Hindlimb muscle (tissue), 1 donor: Measurements from ENCODE around the gene MYO3B. TPM values are rescaled to one million over a fixed set of nuclear protein-coding genes. Genes with fewer than 3 reads are reported as not detected.

ENCODE experiments used
- DNase-seq: peaks from one replicate; pipeline ENCODE4 v3.0.0-alpha.2; 2013
- polyA plus RNA-seq: library from polyadenylated mRNA; unstranded; fragments of 120-200 nt; gene quantifications from one replicate; pipeline ENCODE4 v1.2.1, GENCODE V29; 2013; ENCODE audit not compliant: insufficient read length

Gene MYO3B
- polyA plus RNA-seq, 1 donor: 0.06 TPM

DNA sequence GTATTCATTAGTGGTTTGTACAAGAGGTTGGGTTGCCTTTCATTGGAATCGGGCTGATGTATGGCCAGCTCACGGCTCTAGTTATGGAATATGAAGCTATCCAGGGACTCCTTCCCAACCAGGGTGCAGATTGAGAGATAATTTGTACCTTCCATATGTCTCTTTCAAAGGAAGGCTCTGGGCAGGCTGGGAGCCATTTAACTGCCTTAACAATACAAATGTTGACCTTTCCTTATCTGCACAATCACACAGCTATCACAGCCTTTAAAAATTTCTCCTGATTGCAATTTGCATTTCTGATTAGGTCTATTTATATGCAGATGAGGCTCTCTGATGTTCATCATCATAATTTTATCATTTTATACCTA lies 58.7 kb downstream of the MYO3B start:
- DNase-seq: no peak

DNA sequence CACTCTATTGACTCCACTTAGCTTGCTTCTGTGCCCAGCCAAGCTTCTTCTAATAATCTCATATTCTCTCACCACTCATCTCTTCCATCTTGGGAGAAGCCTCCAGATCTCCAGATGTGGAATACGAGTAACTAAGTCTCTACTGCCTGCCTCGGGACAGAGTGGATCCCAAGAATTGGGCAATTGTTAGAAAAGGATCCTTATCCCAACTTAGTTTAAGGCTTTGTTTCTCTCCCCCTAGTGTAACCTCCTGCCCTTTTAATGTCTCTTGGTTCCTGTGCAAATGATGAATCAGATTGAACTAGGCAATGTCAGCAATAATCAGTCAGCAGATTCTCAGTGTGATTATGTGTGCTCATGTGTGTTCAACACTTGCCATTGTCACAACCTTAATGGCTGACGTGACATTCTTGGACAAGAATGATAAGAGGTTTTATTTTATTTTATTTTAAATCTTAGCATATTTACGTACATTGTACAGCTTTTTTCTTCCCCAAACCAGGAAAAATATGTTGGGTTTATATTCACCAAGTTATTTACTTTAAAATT lies 59.7 kb downstream of the MYO3B start:
- DNase-seq: no peak

DNA sequence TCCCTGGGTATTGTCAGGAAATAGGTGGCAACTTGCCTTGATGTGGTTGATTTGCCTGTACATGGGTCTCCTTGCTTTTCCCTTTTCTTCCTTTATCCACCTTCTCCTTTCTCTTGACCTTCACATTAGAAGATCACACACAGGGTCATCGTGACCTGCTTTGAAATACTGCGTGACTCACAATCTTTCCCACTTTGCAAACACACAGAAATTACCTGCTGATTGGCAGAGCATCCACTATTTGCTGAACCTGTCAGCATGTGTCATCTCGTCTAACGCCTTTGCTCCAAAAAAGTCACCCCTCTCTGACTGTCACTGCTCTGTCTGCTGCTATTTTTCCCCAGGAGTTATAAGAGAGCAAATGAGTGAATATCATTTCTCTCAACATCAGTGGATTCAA lies 60.8 kb downstream of the MYO3B start:
- DNase-seq: no peak

DNA sequence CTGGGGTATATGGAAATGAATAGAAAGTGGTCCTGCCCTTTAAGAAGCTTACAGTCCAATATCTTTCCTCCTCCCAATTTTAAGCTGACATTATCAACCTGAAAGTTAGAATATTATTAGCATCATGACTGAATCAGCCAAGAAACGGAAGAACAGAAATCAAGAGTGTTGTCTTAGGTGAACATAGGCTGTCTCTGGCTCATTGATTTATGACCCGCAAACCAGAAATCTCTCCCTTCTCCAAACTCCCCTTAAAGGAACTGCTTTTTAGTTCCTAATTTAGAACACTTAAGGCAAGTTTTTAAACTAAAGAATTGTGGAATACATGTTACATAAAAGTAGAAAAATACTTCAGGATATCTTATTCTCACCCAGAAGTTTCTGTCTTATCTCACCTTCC lies 62.7 kb downstream of the MYO3B start:
- DNase-seq: no peak

DNA sequence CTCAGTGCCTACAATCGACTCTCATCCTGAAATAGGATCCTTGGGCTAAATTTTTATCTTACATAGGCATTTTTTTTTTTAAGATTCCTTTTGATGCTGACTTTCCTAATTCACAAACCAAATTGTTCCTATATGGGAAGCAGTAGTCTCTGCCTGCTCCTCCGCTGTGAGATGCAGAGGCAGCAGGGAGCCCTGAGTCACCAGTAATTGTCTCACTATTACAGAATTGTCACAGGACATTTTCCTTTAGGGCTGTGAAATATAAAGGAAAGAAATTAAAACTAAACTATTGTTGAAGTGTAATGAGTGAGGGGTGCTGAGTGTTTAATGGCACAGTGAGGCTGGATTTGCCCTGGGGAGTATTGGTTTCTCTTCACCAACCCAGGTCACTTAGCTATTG lies 63.8 kb downstream of the MYO3B start:
- DNase-seq: no peak

DNA sequence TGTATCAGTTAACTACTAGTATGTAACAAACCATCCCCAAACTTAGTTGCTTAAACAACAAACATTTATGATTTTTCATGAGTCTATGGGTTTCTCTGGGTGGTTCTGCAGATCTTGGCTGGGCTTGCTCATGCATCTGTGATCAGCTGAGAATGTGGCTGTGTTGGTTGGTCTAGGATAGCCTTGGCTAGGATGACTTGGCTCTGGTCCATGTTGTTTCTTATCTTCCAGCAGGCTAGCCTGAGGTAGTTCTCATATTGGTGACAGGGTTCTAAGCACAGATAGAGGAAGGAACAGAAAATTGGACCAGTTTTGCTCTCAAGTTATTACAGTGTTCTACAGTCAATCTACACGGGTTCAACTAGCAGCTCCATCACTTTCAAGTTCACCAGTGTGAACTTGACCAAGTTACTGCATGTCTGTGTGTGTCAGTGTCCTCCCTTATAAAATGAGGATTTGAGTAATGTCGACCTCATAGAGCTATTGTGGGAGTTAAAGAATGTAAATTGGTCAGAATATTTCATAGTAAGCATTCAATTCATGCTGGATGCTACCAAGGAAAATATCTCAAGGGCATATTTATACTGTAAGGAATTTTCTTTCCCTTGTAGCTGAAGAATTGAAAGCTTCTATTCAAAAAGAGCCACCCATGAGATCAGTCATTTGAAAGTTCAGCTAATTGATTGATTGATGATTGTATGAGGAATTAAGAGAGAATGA lies 65.3 kb downstream of the MYO3B start:
- no peak for DNase-seq

DNA sequence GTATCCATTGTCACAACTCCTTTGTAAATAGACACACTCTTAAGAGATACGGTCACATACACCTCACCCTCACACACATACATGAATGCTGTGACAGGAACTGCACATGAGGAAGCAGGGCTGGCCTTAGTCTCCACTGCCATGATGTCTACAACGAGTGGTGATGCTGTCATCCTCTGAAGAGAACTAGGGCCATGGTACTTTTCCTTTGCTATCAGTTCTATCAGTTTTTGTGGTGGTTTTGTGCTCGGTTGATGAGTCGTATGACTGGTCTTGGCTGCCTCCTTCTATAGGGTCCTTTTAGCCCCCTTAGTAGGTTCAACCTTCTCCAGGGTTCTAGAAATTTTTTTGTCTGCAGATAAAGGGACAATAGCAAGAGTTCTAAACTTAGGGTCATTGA lies 66.0 kb downstream of the MYO3B start:
- no peak for DNase-seq

DNA sequence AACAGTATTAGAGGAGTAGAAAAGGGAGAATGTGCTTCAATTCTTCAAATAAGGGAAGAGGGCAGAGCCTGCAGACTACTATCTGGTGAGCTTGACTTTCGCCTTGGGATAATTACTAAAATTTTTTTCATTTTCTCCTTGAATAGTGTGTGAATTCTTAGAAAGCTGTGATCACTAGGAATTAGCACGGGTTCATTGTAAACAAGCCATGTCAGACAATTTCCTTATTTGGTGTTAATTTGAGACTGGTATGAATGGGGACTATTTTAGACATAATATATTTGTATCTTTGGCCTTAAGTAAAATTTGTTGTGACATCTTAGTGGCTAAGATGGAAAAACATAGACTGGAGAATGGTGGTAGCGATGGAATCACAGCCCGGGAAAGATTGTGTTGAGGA lies 66.6 kb downstream of the MYO3B start:
- no peak for DNase-seq

DNA sequence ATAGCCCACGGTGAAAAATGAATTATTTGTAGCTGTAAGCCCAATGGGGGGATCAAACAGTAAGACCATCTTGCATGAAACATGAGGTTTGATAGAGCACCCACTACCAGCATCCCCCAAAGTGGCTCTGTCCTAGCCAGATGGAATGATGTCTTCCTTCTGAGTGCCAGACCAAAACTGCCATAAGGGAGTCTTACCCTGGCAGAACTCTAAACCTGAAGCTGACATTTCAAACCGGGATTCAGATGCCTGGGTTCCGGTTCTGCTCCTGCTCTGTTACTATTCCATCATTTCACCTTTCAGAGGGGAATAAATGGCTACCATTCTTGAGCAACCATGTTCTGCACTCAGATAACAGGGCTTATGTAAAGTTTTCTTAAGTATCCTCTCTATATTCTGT lies 67.4 kb downstream of the MYO3B start:
- no peak for DNase-seq

DNA sequence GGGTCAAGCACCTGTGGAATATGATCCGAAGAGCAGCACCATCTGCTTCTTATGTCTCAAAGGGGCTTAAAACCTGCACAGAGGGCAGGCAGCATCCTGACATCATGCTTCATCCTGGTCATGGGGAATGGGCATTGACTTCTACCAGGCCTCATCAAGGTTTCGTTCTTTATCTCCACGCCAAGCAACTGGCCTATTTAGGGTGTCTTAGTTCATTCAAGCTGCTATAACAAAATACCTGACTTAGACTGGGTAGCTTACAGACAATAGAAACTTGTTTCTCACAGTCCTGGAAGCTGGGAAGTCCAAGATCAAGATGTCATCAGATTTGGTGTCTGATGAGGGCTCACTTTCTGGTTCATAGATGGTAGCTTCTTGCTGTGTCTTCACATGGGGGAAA lies 69.4 kb downstream of the MYO3B start:
- no peak for DNase-seq

DNA sequence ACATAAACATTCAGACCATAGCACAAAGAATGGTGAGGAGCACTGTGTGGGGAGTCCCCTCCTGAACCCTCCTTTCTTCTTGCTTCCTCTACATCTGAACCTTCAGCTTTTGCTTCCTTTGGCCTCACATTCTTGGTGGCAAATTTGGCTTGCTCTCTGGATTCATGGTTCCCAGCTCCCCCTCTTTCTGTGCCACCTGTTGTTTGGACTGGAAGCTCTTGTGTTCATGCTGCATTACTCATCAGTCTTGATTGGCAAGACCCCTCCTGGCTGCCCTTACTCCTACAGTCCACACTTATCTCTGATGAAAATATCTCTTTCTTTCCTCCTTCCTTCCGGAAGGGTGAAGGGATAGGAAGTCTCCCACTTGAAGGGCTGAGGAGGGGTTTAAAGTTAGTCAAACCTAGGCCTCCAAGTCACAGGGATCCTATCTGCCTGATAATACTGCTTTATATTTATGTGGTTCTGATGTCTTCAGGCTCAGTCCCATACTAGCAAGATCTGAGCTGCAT lies 70.0 kb downstream of the MYO3B start:
- no peak for DNase-seq

DNA sequence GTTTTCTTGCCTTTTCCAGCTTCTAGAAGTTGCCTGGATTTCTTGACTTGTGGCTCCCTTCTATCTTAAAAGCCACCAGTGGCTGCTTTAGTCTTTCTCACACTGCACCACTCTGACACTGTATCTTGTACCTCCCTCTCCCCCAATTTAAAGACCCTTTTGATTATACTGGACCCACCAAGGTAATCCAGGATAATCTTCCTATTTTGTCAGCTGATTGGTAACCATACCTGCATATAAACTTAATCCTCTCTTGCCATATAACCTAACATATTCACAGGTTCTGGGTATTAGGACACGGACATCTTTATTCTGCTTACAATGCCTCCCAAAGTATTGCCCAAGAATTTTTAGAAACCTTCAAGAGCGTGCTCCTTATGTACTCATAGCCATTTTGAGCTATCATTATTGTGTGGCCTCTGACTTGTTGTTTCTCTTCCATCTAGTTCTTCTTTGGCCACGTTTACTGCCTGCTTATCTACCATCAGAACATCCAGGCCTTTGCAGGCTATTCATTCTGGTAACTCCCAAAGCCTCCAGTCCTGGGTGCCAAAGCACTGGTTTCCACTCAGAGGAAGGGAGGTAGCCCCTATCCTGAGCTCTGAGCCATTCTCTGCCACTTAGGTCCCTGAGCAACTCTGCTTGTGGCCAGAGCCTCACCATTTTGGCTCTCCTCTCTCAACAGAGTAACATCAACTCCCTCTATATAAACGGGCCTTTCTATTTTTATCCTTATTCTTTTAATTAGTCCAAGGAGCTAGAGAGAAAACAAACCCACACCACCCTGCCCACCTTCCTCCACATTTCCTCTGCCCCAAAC lies 70.8 kb downstream of the MYO3B start:
- no peak for DNase-seq

DNA sequence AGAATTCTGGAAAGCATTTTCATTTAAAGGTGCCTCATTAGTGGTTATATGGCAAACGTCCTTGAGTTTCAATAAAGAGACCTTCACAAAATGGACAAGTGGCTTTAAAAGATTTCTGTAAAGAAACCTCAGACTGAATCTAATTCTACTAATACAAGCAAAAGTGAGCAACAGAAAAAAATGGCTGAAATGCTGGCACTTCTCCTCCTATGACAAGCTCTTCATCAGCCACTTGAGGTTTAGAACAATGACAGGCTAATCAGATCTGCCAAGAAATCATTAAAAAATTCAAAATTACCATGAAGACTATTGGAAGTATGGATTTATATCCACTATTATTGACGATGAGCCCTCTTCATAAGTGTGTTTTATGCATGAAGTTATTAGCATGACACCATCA lies 71.8 kb downstream of the MYO3B start:
- no peak for DNase-seq

DNA sequence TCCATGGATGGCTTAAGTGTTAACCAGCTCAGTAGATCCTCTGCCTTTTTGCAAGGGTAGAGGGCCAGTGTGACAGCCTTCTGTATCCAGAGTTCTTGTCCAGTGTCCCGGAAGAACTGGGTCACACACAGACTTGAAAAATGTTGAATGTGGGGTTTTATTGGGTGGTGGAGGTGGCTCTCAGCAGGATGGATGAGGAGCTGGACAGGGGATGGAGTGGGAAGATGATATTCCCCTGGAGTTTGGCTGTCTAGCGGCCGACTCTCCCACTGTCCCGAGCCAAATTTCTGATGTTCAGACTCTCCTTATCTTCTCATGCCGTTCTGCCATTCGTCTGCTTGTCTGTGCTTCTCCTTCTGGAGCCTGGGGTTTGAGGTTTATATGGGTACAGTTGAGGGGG lies 72.6 kb downstream of the MYO3B start:
- DNase-seq: no peak

DNA sequence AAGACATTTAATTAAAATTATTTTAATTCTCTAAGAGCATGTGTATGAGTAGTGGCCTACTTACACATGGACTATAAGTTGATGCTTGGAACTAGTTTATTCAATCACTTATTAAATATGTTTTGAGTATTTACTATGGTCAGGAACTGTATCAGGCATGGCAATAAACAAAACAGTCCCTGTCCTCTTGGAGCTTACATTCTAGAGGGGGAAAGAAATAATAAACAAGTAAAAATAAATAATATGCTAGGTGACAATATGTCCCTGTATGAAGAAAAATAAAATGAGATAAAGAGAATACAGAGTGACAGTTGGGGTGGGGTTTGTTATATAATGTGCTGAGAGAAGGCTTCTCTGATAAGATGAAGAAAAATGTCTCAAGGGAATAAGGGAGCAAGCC lies 74.5 kb downstream of the MYO3B start:
- no peak for DNase-seq

DNA sequence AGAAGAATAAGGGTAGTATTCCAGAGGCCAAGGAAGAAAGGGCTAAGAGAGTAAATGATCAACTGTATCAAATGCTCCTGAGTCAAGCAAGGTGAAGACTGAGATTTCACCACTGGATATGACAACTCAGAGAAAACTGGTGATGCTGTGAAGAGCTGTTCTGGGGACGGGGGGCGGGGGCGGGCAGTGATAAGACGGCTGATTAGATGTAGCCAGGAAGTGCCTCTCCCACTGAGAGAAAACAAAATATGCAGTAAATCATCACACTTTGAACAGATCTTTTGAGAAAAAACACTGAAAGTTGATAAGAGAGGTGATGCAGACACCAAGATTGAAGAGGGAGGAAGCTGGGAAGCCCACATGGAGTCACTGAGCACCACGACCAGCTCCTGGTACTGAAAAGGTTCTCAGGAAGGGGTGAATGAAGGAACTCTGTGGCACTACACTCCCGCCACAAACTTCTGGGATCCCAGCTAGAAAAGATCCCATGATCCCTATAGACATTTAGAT lies 75.8 kb downstream of the MYO3B start:
- DNase-seq: no peak

DNA sequence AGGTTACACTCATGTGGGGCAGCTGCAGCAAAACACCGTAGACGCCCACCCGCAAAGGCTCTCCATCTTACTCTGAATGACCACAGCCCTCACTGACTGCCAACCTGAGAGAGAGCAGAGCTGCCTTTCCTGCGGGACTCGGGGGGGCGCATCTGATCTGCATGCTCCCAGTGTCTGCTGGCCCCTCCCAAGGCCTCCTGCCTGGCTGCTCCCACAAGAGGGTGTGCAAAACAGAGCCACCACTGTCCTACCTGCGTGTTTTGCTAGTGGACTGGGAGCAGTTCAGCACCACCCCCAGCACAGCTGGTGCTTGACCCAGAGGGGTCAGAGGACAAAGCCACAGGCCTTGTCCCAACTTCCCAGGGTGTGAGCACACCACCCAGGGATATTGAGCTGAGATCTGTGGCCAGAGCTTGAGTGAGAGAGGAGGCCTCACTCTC lies 76.4 kb downstream of the MYO3B start:
- no peak for DNase-seq

DNA sequence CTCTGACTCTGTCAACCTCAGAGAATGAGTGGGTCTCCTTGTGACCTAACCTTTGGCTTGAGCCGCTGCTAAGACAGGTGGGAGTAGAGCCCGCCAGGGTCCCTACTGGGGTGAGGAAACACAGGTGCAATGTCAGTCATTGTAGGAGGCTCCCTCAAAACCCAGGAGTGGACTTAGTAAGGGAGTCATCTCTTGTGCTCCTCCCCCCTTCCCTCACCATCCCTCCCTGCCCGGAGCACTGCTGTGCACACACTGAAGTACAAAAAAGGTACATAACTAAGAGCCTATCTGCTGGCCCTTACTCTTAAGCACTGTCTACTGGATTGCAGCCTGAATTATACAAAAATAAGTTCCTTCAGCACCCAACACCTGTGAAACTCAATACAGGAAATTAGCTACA lies 77.2 kb downstream of the MYO3B start:
- DNase-seq: no peak

DNA sequence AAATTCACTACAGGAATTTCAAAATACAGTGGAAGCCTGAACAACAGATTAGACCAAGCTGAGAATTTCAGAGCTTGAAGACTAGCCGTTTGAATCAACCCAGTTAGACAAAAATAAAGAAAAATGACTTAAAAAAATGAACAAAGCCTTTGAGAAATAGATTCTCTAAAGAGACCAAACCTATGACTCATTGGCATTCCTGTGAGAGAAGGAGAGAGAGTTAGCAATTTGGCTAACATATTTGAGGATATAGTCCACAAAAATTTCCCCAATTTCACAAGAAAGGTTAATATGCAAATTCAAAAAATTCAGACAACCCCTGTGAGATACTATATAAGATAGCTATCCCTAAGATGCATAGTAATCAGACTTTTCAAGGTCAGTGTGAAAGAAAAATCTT lies 78.0 kb downstream of the MYO3B start:
- no peak for DNase-seq

DNA sequence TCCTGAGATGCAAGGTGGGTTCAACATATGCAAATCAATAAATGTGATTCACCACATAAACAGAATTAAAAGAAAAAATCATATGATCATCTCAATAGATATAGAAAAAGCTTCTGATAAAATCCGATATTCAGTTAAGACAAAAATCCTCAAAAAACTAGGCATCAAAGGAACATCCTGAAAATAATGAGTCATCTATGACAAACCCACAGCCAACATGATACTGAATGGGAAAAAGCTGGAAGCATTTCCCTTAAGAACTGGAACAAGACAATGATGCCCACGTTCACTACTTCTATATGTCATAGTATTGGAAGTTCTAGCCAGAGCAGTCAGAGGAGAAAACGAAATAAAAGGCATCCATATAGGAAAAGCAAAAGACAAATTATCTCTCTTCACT lies 80.4 kb downstream of the MYO3B start:
- DNase-seq: no peak

DNA sequence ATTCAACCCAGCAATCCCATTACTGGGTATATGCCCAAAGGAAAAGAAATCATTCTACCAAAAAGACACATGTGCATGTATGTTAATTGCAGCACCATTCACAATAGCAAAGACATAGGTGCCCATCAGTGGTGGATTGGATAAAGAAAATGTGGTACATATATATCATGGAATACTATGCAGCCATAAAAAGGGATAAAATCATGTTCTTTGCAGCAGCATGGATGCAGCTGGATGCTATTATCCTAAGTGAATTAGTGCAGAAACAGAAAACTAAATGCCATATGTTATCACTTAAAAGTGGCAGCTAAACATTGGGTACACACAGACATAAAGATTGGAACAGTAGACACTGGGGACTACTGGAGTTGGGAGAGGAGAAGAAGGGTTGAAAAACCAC lies 82.2 kb downstream of the MYO3B start:
- no peak for DNase-seq

DNA sequence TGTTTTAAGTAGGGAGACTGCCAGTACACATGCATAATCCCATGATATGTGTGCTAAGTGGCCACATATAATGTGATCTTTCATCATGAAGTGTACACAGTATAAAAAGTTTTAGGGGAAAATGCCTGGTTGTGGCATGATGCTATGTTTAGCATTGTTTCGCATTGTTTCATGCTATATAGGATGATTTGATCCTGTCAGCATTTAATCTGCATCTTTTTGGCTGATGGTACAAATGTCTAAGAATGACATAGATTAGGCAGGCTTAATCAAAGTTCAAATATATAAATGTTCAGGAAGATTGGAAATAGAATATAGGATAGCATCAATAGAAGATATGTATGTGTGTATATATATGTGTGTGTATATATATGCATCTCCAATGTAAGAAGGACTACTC lies 83.6 kb downstream of the MYO3B start:
- no peak for DNase-seq

DNA sequence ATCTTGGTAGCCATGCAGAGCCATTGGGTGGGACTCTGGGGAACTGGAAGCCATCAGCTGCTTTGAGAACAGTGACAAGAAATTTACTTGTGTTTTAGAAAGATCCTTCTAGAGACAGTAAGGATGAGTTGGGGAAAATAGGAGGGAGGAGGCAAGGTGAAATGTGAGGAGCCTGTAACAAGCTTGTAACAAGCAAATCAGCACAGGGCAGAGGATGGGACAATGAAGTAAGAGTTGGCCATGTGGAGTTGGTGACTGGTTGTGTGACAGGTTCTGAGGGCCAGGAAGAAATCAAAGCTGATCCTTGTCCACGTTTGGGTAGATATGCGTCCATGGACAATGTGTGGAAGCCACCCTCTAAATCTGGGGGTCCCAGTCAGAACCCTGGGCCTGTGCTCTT lies 84.4 kb downstream of the MYO3B start:
- no peak for DNase-seq

DNA sequence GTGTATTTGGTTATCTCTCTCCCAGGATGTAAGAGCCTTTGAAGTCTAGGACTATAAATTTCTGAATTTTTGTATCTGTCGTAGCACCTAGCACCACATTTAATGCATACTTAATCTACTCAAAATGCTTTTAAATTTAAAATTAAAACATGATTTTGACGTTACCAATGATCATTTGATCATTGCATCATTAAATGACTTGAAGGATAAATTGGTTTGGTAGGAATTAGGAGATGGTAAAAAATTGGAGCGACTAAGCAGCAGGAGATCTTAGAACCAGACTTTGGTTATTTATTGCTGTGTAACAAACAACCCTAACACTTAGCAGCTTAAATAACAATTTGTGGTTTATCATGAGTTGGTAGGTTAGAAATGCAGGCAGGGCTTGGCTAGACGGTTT lies 84.9 kb downstream of the MYO3B start:
- DNase-seq: no peak
